KMS-11 (cell line): ENCODE results near the gene RPUSD4.

Source experiments
- H2AFZ ChIP-seq: fragments of 200-600 bp; sonication (generic); 2 replicates; pipeline ENCODE4 v1.6.1; 2016; ENCODE audit warnings: antibody characterized with exemption, mixed run types, low read depth
- H3K27ac ChIP-seq: fragments of 200-600 bp; sonication (generic); 2 replicates; pipeline ENCODE4 v1.6.1; 2016; ENCODE audit warnings: mild to moderate bottlenecking, mixed run types
- H3K27me3 ChIP-seq: fragments of 200-600 bp; sonication (generic); 2 replicates; pipeline ENCODE4 v1.6.1; 2017; ENCODE audit warnings: mild to moderate bottlenecking, low read depth, mixed run types, moderate library complexity; ENCODE audit not compliant: insufficient read depth
- H3K36me3 ChIP-seq: fragments of 200-600 bp; sonication (generic); 2 replicates; pipeline ENCODE4 v1.6.1; 2017; ENCODE audit warnings: mild to moderate bottlenecking, mixed run types; ENCODE audit not compliant: insufficient read depth
- H3K4me1 ChIP-seq: fragments of 200-600 bp; sonication (generic); 2 replicates; pipeline ENCODE4 v1.6.1; 2016; ENCODE audit warnings: mild to moderate bottlenecking, low read depth, mixed run types; ENCODE audit not compliant: poor library complexity, severe bottlenecking
- H3K4me2 ChIP-seq: fragments of 200-600 bp; sonication (generic); 2 replicates; pipeline ENCODE4 v1.7.0; 2016; ENCODE audit warnings: mild to moderate bottlenecking, mixed run types
- H3K4me3 ChIP-seq: fragments of 200-600 bp; sonication (generic); IDR thresholded peaks from 2 replicates; pipeline ENCODE4 v1.6.1; 2017; ENCODE audit warnings: low read depth, low read length, mixed read lengths; ENCODE audit not compliant: insufficient read depth
- H3K79me2 ChIP-seq: fragments of 200-600 bp; sonication (generic); 2 replicates; pipeline ENCODE4 v1.6.1; 2016; ENCODE audit warnings: low read depth, mixed run types; ENCODE audit not compliant: insufficient read depth
- H3K9ac ChIP-seq: fragments of 200-600 bp; sonication (generic); 2 replicates; pipeline ENCODE4 v1.6.1; 2016; ENCODE audit warnings: mild to moderate bottlenecking, mixed run types
- H4K20me1 ChIP-seq: fragments of 200-600 bp; sonication (generic); 2 replicates; pipeline ENCODE4 v1.6.1; 2016; ENCODE audit warnings: mild to moderate bottlenecking, mixed run types; ENCODE audit not compliant: insufficient read depth
- CTCF ChIP-seq: fragments of 200-600 bp; sonication (generic); conservative IDR thresholded peaks from 2 replicates; pipeline ENCODE4 v1.6.1; 2017; ENCODE audit warnings: low read depth, mild to moderate bottlenecking, antibody characterized with exemption, low read length, moderate library complexity, mixed read lengths

The RPUSD4 gene

GRCh38 chr11:126254819-126255218 lies 43.4 kb upstream of the RPUSD4 start:
- no peaks in the 10 kb centered on the region for H3K36me3 ChIP-seq
- H3K27me3 ChIP-seq = no peaks in the 10 kb centered on the region

GRCh38 chr11:126253265-126253664 lies 41.8 kb upstream of the RPUSD4 start:
- Histone ChIP-seq H2AFZ (no peak overlapping the region), H3K36me3 (no peaks in the 10 kb centered on the region), H3K4me1 (no peaks in the 10 kb centered on the region), H3K27me3 (no peaks in the 10 kb centered on the region), H3K27ac (no peak overlapping the region), H3K79me2 (no peaks in the 10 kb centered on the region), H4K20me1 (no peaks in the 10 kb centered on the region), H3K4me3 (no peak overlapping the region), H3K9ac (no peak overlapping the region), H3K4me2 (no peak overlapping the region)
- TF ChIP-seq CTCF = no peak

More at GRCh38 chr11:126254819-126255218, 43.4 kb upstream of the RPUSD4 start:
- no peak for TF ChIP-seq CTCF
- Histone ChIP-seq H3K27ac (no peak overlapping the region), H2AFZ (no peak overlapping the region), H3K79me2 (no peaks in the 10 kb centered on the region), H3K9ac (no peak overlapping the region), H3K4me1 (no peaks in the 10 kb centered on the region), H3K4me3 (no peak overlapping the region), H4K20me1 (no peaks in the 10 kb centered on the region), H3K4me2 (no peak overlapping the region)

GRCh38 chr11:126246636-126247035 lies 35.2 kb upstream of the RPUSD4 start:
- no peaks in the 10 kb centered on the region for H4K20me1 ChIP-seq
- H2AFZ ChIP-seq = no peak overlapping the region
- TF ChIP-seq CTCF = no peak
- H3K4me2 ChIP-seq = no peak overlapping the region
- no peaks in the 10 kb centered on the region for H3K36me3 ChIP-seq
- no peak overlapping the region for H3K27ac ChIP-seq
- H3K4me3 ChIP-seq = no peak overlapping the region
- H3K27me3 ChIP-seq = no peaks in the 10 kb centered on the region
- no peaks in the 10 kb centered on the region for H3K4me1 ChIP-seq
- H3K79me2 ChIP-seq = no peaks in the 10 kb centered on the region
- no peak overlapping the region for H3K9ac ChIP-seq

- no peak for TF ChIP-seq CTCF
- Histone ChIP-seq H3K36me3 (peaks cover 5% of the 10 kb centered on the region; the same call in 1 of the 2 replicates), H4K20me1 (no peaks in the 10 kb centered on the region), H3K4me2 (no peak overlapping the region), H3K9ac (no peak overlapping the region), H3K4me1 (peaks cover 8% of the 10 kb centered on the region), H3K27ac (no peak overlapping the region), H2AFZ (no peak overlapping the region), H3K4me3 (no peak overlapping the region), H3K79me2 (no peaks in the 10 kb centered on the region), H3K27me3 (no peaks in the 10 kb centered on the region)
These were observed 21.9 kb upstream of the RPUSD4 start for GRCh38 chr11:126233391-126233790.
